Measurements from ENCODE around the gene INPP4B. TPM values are rescaled to one million over a fixed set of nuclear protein-coding genes. Genes with fewer than 3 reads are reported as not detected.

INPP4B gene
- total and polyA plus RNA-seq, 2 donors (not counting 1 experiment from before 2014, with no cell fraction given): 19.7 to 22.2 TPM

DNA sequence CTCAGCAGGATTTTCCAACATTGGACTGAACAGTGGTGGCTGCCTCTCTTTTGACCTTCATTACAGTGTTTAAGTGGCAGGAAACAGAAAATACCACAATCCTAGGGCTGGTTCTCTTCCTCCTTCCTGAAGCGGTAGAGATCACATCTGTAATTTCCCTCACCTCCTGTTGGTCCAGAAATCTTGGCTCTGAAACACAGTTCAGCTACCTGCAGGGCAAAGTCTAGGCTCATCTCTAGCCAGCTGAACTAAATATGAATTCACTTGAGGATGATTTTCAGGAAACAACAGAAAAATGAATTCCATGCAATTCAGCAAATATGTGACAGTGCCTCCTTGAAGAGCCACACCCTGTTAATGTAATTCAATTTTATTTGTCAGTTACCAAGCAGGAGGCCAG lies 531.9 kb downstream of the INPP4B start:
- Histone ChIP-seq H3K36me3 (ENCODE audit: control insufficient read depth, insufficient read depth, low read length) (no peaks in the 10 kb centered on the region), H3K27me3 (ENCODE audit: control insufficient read depth, insufficient read depth, low read length) (no peaks in the 10 kb centered on the region), H3K4me2 (ENCODE audit: extremely low read depth, insufficient read depth, low read length) (no peak overlapping the region), H3K4me1 (ENCODE audit: control insufficient read depth, extremely low read depth, insufficient read depth, low read length) (no peaks in the 10 kb centered on the region), H4K20me1 (ENCODE audit: control insufficient read depth, extremely low read depth, insufficient read depth, low read length) (no peaks in the 10 kb centered on the region), H3K4me3 (replicated peaks in 1 of 4; ENCODE audit: control extremely low read depth in 1 of 4, insufficient read depth in 1 of 4, low read depth in 3 of 4, low read length in 4 of 4) (no peak overlapping the region), H3K9me3 (ENCODE audit: control insufficient read depth, insufficient read depth, low read depth, low read length) (no peaks in the 10 kb centered on the region), H3K27ac (ENCODE audit: insufficient read depth, low read length) (no peak overlapping the region), H3K79me2 (ENCODE audit: control insufficient read depth, insufficient read depth, low read length) (no peaks in the 10 kb centered on the region), H2AFZ (ENCODE audit: low read length) (no peak overlapping the region), H3K9ac (ENCODE audit: insufficient read depth, low read length) (no peak overlapping the region)
- no peak for TF ChIP-seq EZH2 (IDR thresholded peaks at IDR 0.05; ENCODE audit: low read length, missing control alignments)
- TF ChIP-seq, protein P1, sequence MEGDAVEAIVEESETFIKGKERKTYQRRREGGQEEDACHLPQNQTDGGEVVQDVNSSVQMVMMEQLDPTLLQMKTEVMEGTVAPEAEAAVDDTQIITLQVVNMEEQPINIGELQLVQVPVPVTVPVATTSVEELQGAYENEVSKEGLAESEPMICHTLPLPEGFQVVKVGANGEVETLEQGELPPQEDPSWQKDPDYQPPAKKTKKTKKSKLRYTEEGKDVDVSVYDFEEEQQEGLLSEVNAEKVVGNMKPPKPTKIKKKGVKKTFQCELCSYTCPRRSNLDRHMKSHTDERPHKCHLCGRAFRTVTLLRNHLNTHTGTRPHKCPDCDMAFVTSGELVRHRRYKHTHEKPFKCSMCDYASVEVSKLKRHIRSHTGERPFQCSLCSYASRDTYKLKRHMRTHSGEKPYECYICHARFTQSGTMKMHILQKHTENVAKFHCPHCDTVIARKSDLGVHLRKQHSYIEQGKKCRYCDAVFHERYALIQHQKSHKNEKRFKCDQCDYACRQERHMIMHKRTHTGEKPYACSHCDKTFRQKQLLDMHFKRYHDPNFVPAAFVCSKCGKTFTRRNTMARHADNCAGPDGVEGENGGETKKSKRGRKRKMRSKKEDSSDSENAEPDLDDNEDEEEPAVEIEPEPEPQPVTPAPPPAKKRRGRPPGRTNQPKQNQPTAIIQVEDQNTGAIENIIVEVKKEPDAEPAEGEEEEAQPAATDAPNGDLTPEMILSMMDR (conservative IDR thresholded peaks at IDR 0.05 in 1 of 2, IDR thresholded peaks at IDR 0.05 in 1 of 2; ENCODE audit: low read depth in 1 of 2, low read length in 2 of 2): no peak
- no peak for DNase-seq (ENCODE audit: low read depth in 2 of 2)

DNA sequence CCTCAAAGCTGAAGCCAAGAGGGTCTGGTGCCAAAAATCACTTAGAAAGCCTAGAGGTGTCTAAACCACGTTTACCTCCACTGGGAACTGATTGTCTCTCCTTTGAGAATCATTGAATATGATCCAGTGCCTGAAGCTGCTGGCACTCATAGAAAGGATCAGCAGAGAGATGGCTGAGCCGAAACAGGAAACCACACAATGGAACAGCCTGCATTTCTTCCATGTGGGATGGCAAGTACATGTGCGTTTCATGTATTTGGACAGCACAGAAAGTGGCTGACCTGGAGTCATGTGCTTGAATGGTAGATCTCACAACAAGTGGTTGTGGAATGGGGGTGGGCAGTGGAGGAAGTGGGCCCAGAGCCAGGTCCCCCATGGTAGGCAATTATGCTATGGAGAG lies 533.7 kb downstream of the INPP4B start:
- no peak for TF ChIP-seq EZH2 (IDR thresholded peaks at IDR 0.05; ENCODE audit: low read length, missing control alignments)
- TF ChIP-seq, protein P1 (conservative IDR thresholded peaks at IDR 0.05 in 1 of 2, IDR thresholded peaks at IDR 0.05 in 1 of 2; ENCODE audit: low read depth in 1 of 2, low read length in 2 of 2): no peak
- Histone ChIP-seq H3K36me3 (ENCODE audit: control insufficient read depth, insufficient read depth, low read length) (no peaks in the 10 kb centered on the region), H3K4me2 (ENCODE audit: extremely low read depth, insufficient read depth, low read length) (no peak overlapping the region), H3K9me3 (ENCODE audit: control insufficient read depth, insufficient read depth, low read depth, low read length) (no peaks in the 10 kb centered on the region), H3K4me1 (ENCODE audit: control insufficient read depth, extremely low read depth, insufficient read depth, low read length) (no peaks in the 10 kb centered on the region), H4K20me1 (ENCODE audit: control insufficient read depth, extremely low read depth, insufficient read depth, low read length) (no peaks in the 10 kb centered on the region), H3K4me3 (replicated peaks in 1 of 4; ENCODE audit: control extremely low read depth in 1 of 4, insufficient read depth in 1 of 4, low read depth in 3 of 4, low read length in 4 of 4) (no peak overlapping the region), H3K79me2 (ENCODE audit: control insufficient read depth, insufficient read depth, low read length) (no peaks in the 10 kb centered on the region), H2AFZ (ENCODE audit: low read length) (no peak overlapping the region), H3K9ac (ENCODE audit: insufficient read depth, low read length) (no peak overlapping the region), H3K27ac (ENCODE audit: insufficient read depth, low read length) (no peak overlapping the region), H3K27me3 (ENCODE audit: control insufficient read depth, insufficient read depth, low read length) (no peaks in the 10 kb centered on the region)
- no peak for DNase-seq (ENCODE audit: low read depth in 2 of 2)

DNA sequence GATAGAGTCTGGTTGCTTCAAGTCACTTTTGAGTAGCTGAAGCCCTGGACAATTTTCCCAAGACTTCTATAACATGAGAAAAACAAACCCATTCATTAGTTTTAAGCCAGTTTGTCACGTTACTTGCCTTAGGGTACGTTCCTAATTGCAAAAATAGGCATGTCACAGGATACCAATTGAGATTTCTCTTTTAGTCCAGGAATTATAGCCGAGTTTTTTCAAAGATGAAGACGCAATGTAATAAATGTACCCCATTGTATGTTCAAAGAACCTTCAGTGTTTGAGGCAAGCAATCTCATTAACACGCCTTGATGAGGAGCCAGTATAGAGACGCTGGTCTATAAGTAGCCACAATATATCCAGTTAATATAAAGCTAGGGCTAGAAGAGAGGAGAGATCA lies 534.2 kb downstream of the INPP4B start:
- no peak overlapping the region for H3K4me2 ChIP-seq (ENCODE audit: extremely low read depth, insufficient read depth, low read length)
- no peaks in the 10 kb centered on the region for H3K36me3 ChIP-seq (ENCODE audit: control insufficient read depth, insufficient read depth, low read length)
- no peak for DNase-seq (ENCODE audit: low read depth in 2 of 2)
- no peaks in the 10 kb centered on the region for H4K20me1 ChIP-seq (ENCODE audit: control insufficient read depth, extremely low read depth, insufficient read depth, low read length)
- no peak overlapping the region for H3K4me3 ChIP-seq (replicated peaks in 1 of 4; ENCODE audit: control extremely low read depth in 1 of 4, insufficient read depth in 1 of 4, low read depth in 3 of 4, low read length in 4 of 4)
- H3K9me3 ChIP-seq (ENCODE audit: control insufficient read depth, insufficient read depth, low read depth, low read length): no peaks in the 10 kb centered on the region
- H3K27ac ChIP-seq (ENCODE audit: insufficient read depth, low read length): no peak overlapping the region
- H2AFZ ChIP-seq (ENCODE audit: low read length): no peak overlapping the region
- H3K9ac ChIP-seq (ENCODE audit: insufficient read depth, low read length): no peak overlapping the region
- no peaks in the 10 kb centered on the region for H3K79me2 ChIP-seq (ENCODE audit: control insufficient read depth, insufficient read depth, low read length)
- no peaks in the 10 kb centered on the region for H3K4me1 ChIP-seq (ENCODE audit: control insufficient read depth, extremely low read depth, insufficient read depth, low read length)
- TF ChIP-seq, protein P1 (conservative IDR thresholded peaks at IDR 0.05 in 1 of 2, IDR thresholded peaks at IDR 0.05 in 1 of 2; ENCODE audit: low read depth in 1 of 2, low read length in 2 of 2): no peak
- TF ChIP-seq EZH2 (IDR thresholded peaks at IDR 0.05; ENCODE audit: low read length, missing control alignments): no peak
- H3K27me3 ChIP-seq (ENCODE audit: control insufficient read depth, insufficient read depth, low read length): no peaks in the 10 kb centered on the region

All from fibroblast of lung (primary cell).